ENCODE results near the gene EIF1AD.
"Not testable (repeated sequence)": the region's sequence is repeated elsewhere in the genome, so short reads cannot be mapped to it uniquely, and the experiment has no call there.

Gene EIF1AD

DNA sequence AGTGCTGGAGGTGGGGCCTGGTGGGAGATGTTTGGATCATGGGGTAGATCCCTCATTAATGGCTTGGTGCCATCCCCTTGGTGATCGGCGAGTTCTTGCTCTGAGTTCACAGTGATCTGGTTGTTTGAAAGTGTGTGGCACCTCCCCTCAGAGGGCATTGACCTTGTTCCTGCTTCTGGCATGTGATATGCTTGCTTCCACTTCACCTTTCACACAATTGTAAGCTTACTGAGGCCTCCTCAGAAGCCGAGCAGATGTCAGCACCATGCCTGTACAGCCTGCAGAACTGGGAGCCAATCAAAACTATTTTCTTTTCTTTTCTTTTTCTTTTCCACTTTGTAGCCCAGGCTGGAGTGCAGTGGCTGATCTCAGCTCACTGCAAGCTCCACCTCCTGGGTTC is 35.4 kb upstream of the EIF1AD start:
- Mint-ChIP-seq H3K9me3 (no peaks in the 10 kb centered on the region), H3K27me3 (peaks cover 9 to 39% of the 10 kb centered on the region in 2 donors), H3K4me1 (ENCODE audit: low read depth in 2 of 2) (no peaks in the 10 kb centered on the region), H3K36me3 (ENCODE audit: insufficient read depth) (no peaks in the 10 kb centered on the region), H3K27ac (no peak overlapping the region), H3K4me3 (no peak overlapping the region)
- no peak for DNase-seq
- no peak for ATAC-seq (replicated peaks)

DNA sequence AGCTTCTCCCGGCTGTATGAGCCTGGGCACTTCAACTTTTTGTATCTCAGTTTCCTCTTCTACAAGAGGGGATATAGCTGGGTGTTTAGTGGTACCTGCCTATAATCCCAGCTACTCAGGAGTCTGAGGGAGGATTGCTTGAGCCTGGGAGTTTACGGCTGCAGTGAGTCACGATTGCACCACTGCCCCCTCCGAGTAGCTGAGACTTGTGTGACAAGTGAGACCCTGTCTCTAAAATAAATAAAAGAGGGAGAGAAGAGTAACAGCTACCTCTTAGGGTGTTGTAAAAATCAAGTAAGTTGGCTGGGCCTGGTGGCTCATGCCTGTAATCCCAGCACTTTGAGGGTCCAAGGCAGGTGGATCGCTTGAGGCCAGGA is 34.4 kb upstream of the EIF1AD start:
- Mint-ChIP-seq H3K4me1 (ENCODE audit: low read depth in 2 of 2) (no peaks in the 10 kb centered on the region), H3K9me3 (no peaks in the 10 kb centered on the region), H3K36me3 (ENCODE audit: insufficient read depth) (peaks cover 2% of the 10 kb centered on the region), H3K4me3 (no peak overlapping the region), H3K27me3 (peaks cover 9 to 39% of the 10 kb centered on the region in 2 donors), H3K27ac (no peak overlapping the region)
- ATAC-seq (replicated peaks) (no peak), DNase-seq (no peak)

DNA sequence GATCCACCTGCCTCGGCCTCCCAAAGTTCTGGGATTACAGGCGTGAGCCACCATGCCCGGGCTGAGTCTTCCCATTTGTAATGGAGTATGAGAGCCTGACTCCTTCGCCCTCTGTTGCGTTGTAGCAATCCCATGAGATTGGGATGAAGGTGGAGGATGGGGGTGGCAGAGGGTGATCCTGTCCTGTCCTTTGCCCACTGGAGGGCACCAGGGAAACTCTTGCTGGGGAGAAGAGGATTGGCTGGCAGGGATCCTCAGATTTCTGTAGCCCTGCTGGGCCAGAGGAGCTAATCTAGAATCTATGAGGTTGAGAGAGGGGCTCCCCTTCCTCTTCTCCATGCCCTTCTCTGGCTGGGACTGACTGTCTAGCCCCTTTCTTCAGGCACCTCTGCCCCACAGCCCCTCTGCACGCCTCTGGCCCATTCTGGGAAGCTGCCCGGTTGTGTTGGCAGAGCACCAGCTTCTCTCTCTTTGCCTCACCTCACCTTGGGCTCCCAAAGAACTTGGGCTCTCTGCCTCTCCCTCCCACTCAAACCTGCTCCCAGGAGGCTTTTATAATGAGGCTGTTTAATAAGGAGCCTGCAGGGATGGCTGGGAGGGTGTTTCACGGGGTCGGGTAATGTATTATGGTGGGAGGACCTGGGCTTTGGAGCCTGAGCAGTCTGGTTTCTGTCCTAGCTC is 33.8 kb upstream of the EIF1AD start:
- no peak for ATAC-seq (replicated peaks)
- no peaks in the 10 kb centered on the region for H3K9me3 Mint-ChIP-seq
- H3K4me1 Mint-ChIP-seq (ENCODE audit: low read depth in 2 of 2) = no peaks in the 10 kb centered on the region
- H3K27ac Mint-ChIP-seq = no peak overlapping the region
- H3K27me3 Mint-ChIP-seq = peaks cover 9 to 39% of the 10 kb centered on the region in 2 donors
- peaks cover 2% of the 10 kb centered on the region for H3K36me3 Mint-ChIP-seq (ENCODE audit: insufficient read depth)
- no peak overlapping the region for H3K4me3 Mint-ChIP-seq
- no peak for DNase-seq

DNA sequence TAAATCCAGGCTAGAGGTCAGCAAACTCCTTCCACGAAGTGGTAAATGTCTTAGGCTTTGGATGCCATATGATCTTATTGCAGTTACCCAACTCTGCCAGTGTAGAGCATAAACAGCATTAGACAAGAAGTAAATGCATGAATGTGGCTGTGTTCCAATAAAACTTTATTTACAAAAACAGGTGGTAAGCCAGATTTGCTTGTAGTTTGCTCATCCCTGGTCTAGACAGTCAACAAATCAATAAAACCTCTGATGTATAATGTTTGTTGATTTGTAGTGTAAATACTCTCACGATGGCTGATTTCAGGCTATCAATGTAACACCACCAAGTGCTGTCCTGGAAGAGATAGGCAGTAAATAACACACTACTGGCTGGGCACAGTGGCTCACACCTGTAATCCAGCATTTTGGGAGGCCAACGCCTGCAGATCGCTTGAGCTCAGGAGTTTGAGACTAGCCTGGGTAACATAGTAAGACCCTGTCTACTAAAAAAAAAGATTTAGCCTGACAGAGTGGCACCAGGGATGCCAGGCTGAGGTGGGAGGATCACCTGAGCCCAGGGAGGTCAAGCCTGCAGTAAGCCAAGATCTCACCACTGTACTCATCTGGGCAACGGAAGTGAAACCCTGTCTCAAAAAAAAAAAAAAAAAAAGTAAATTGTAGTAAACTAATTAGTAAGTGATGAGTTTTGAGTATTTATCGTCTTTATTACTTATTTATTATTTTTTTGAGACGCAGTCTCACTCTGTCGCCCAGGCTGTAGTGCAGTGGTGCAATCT is 31.2 kb upstream of the EIF1AD start:
- H3K9me3 Mint-ChIP-seq = no peaks in the 10 kb centered on the region
- peaks cover 9 to 23% of the 10 kb centered on the region in 2 donors for H3K27me3 Mint-ChIP-seq
- no peaks in the 10 kb centered on the region for H3K4me1 Mint-ChIP-seq (ENCODE audit: low read depth in 2 of 2)
- H3K4me3 Mint-ChIP-seq = no peak overlapping the region
- no peak for DNase-seq
- no peak overlapping the region for H3K27ac Mint-ChIP-seq
- H3K36me3 Mint-ChIP-seq (ENCODE audit: insufficient read depth) = peaks cover 2% of the 10 kb centered on the region
- ATAC-seq (replicated peaks) = no peak

DNA sequence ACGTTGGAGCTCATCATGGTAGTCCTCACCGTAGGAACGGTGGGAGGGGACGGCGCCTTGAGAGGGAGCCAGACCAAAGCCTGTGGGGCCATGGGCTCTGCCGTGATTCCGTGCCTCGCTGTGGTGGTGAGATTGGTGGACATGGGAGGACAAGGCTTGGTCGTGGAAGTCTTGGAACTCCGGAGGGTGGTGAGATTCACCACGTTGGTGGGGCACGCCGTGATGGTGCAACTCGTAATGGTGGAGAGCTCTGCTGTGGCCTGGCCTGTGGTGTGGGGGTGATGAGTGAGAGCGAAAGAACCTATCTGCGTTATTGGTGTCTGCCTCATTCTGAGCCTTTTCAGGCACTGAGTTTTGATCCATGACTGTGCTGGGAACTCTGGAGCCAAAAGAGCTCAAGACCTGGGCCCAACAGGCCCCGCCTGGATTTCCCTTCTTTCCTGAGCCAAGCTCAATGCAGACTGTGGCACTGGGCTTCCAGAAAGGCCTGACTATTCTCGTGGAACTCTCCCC is 24.1 kb upstream of the EIF1AD start, which contains the start of gene CATSPER1:
Gene CATSPER1 (minus strand): TSS at position 463 of the 513 bp plus-strand sequence. CDS start 100 bp downstream, at position 363.
- Mint-ChIP-seq H3K9me3 (no peaks in the 10 kb centered on the region), H3K27ac (peak within 1 kb of the TSS in 1 of 2 donors; percentile 9), H3K27me3 (peaks cover 4 to 19% of the 10 kb centered on the region in 2 donors), H3K36me3 (ENCODE audit: insufficient read depth) (no peaks in the 10 kb centered on the region), H3K4me1 (ENCODE audit: low read depth in 2 of 2) (peaks cover 6% of the 10 kb centered on the region in 2 donors), H3K4me3 (no peak within 1 kb of the TSS)
- ATAC-seq (replicated peaks) (no peak), DNase-seq (no peak)

DNA sequence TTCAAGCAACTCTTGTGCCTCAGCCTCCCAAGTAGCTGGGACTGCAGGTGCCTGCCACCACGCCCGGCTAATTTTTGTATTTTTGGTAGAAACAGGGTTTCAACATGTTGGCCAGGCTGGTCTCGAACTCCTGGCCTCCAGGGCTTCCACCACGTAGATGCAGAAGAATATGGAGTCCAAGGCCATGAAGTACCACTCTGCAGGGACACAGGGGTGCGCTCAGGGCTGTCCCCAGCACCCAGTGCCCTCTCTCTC is 21.2 kb upstream of the EIF1AD start:
- not testable (repeated sequence) for H3K4me1 Mint-ChIP-seq (ENCODE audit: low read depth in 2 of 2); H3K4me3 Mint-ChIP-seq; H3K36me3 Mint-ChIP-seq (ENCODE audit: insufficient read depth); H3K9me3 Mint-ChIP-seq; ATAC-seq (replicated peaks); DNase-seq
- peaks cover 4 to 19% of the 10 kb centered on the region in 2 donors for H3K27me3 Mint-ChIP-seq
- H3K27ac Mint-ChIP-seq = peak overlapping the region in 1 of 2 donors; percentile 56

DNA sequence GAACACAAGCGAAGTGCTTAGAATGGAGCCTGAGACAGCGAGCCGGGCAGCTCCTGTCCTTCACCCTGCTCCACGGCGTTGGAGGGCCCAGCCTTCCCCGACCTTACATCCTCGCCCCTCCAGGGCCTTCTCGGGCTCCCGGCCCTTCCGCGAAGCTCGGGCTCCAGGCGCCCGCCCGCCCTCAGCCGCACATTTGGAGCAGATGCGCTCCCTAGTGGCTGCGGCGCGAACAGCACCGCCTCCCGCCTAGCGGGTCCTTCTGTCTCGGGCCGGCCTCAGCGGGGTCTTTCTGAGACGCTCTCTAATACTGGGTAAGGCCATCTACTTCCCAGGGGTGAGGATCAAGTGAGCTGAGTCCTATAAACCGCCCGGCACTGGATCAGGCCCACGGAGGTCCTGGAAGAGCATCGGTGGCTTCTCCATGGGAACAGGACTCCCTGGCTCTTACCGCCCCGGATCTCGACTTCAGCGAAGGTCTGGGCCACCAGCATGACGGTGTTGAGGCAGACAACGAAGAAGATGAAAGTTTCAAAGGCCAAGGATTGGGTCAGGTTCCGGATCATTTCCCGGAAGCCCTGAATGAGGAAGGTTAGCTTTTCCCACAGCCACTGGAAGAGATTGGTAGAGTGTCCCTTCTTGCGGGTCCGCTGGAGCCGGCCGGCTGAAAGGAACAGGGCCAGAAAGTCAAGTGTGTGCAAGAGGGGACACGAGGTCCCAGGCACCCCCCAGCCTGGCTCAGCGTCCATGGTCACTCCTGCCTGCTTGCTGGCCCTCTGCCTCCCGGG is 20.6 kb upstream of the EIF1AD start:
- peak overlapping the region; percentile 56 to 65 for H3K4me3 Mint-ChIP-seq
- peak; percentile 75 to 82 (median 82) for DNase-seq
- peak overlapping the region; percentile 35 to 56 for H3K27ac Mint-ChIP-seq
- no peaks in the 10 kb centered on the region for H3K36me3 Mint-ChIP-seq (ENCODE audit: insufficient read depth)
- peak; percentile 96 for ATAC-seq (replicated peaks)
- H3K27me3 Mint-ChIP-seq = peaks cover 4 to 19% of the 10 kb centered on the region in 2 donors
- peaks cover 6% of the 10 kb centered on the region in 2 donors for H3K4me1 Mint-ChIP-seq (ENCODE audit: low read depth in 2 of 2)
- no peaks in the 10 kb centered on the region for H3K9me3 Mint-ChIP-seq

DNA sequence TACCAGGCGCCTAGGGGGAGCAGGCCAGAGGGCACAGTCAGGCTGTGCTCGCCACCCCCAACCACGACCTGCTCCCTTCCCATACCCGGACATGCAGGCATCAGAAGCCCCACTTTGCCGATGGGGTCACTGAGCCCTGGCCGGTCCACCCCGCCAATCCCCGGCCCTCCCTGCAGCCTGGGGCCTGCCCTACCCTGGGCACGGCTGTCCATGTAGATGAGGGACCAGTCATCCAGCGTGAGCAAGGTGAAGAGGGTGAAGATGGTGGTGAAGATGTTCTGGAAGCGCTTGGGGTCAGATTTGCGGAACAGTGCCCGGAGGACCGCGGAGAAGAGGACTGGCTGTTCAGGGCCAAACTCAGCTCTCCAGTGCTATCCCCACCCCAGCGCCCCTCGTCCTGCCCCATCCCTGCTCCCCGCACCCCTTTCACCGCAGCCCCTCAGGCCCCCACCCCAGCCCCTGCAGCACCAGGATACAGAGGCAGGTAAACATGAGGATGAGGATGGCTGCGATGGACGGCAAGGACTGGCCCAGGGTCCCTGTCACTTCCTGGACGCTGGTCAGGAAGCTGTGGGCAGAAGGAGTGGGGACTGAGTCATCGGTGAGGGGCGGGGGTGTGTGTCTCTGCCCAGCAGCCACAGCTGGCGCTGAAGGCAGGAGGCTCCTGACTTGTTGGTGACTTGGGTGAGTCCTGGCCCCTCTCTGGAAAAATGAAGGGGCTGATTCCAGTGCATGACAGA is 18.8 kb upstream of the EIF1AD start:
- ATAC-seq (replicated peaks) (peak; percentile 38), DNase-seq (no peak)

DNA sequence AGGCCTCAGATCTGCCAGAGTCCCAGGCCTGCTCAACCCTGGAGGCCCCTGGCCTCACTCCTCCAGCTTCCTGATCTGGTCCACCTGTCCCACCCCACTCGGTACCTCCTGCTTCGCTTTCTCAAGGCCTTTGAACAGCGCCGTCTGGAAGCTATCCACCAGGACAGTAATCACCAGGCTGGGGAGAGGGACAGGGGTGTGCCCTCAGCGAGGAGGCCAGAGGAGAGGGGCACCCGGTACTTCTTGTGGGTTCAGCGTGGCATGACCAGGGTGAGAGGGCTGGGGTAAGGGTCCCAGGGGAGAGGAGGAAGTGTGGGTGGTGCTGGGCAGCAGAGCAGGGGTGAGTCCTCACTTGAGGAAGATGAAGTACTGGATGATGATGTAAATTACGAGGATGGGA is 18.3 kb upstream of the EIF1AD start:
- Mint-ChIP-seq H3K4me3 (peak overlapping the region in 1 of 2 donors; percentile 52), H3K36me3 (ENCODE audit: insufficient read depth) (no peaks in the 10 kb centered on the region), H3K4me1 (ENCODE audit: low read depth in 2 of 2) (peaks cover 6% of the 10 kb centered on the region in 2 donors), H3K9me3 (no peaks in the 10 kb centered on the region), H3K27ac (peak overlapping the region in 1 of 2 donors; percentile 58), H3K27me3 (peaks cover 4 to 19% of the 10 kb centered on the region in 2 donors)
- ATAC-seq (replicated peaks) (no peak), DNase-seq (no peak)

More for the DNA sequence above, 18.8 kb upstream of the EIF1AD start:
- Mint-ChIP-seq H3K27me3 (peaks cover 4 to 19% of the 10 kb centered on the region in 2 donors), H3K4me3 (peak overlapping the region in 1 of 2 donors; percentile 27), H3K9me3 (no peaks in the 10 kb centered on the region), H3K36me3 (ENCODE audit: insufficient read depth) (no peaks in the 10 kb centered on the region), H3K27ac (peak overlapping the region in 1 of 2 donors; percentile 58), H3K4me1 (ENCODE audit: low read depth in 2 of 2) (peaks cover 6% of the 10 kb centered on the region in 2 donors)

DNA sequence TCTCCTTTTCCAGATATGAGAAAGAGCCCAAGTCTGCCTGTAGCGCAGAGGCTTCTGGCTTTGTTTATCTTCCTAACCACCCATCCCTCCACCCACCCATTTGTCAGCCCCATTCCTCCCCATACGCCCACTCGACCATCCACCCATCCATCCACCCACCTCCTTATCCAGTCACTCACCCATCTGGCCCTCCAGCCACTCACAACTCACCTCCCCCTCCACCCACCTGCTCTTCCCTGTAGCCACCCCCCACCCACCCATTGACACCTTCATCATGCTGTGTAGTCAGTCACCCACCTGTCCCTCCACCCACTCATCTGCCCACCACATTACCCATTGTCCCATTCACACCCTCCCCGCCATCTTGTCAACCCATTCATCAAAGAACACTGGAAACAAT is 15.4 kb upstream of the EIF1AD start:
- Mint-ChIP-seq H3K27me3 (peaks cover 6 to 19% of the 10 kb centered on the region in 2 donors), H3K36me3 (ENCODE audit: insufficient read depth) (no peaks in the 10 kb centered on the region), H3K9me3 (no peaks in the 10 kb centered on the region), H3K4me3 (no peak overlapping the region), H3K27ac (no peak overlapping the region), H3K4me1 (ENCODE audit: low read depth in 2 of 2) (peaks cover under 1 to 2% of the 10 kb centered on the region in 2 donors)
- no peak for ATAC-seq (replicated peaks)
- no peak for DNase-seq

DNA sequence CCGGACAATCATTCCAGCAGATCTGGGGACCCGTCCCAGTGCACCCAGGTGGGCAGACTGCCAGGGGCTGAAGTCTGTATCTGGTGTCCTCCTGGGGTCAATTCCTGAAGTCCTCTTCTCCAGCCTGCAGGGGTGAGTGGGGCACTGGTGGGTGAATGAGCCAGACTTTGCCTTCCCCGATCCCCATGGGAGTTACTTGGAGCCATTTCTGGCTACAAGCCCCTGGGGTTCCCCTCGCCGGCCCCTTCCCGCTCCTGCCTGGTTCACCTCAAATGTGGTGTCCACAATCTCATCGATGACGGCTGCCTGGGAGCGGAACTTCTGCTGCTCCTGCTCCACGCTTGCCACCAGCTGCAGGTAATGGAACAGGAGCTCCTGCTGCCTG is 14.8 kb upstream of the EIF1AD start:
- Mint-ChIP-seq H3K27ac (no peak overlapping the region), H3K9me3 (no peaks in the 10 kb centered on the region), H3K36me3 (ENCODE audit: insufficient read depth) (no peaks in the 10 kb centered on the region), H3K27me3 (peaks cover 6 to 22% of the 10 kb centered on the region in 2 donors), H3K4me3 (no peak overlapping the region), H3K4me1 (ENCODE audit: low read depth in 2 of 2) (peaks cover 0 to 2% of the 10 kb centered on the region in 2 donors)
- DNase-seq (no peak), ATAC-seq (replicated peaks) (no peak)

DNA sequence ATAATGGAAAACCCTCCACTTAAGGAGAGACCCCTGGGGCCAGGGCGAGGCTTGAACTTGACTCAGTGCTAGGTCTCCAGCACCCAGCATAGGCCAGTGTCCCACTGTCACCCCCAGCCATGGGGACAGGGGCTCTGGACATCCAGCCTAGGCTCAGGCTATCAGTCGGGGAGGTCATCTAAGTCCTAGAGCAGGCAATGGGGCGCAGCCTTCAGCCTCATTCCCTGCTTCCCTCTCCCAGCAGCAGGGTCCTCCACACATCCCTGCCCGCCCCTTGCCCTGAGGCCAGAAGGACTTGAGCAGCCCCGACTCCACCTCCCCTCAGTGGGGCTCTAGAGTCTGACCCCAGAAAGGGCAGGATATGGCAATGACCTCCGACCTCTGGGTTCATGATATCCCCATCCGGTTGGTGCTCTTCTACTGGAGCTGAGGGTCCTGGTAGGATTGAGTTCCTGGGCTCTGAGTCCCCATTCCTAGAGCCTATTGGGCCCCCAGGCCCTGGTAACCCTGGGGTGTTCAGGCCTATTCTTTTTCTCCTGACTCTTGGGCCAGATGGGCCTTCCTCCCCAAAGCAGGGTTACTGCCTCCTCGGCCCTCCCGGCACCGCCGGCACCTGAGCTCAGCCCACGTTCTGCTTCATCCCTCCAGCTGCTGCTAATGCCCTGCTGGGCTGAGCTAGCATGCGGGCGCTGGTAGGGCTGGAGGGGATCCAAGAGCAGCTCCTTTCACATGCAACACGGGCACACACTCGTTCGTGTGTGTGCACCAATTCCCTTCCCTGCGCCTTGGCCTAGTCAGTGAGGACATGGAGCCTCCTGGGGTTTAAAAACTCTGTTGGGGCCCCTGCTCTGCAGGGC is 14.2 kb upstream of the EIF1AD start:
- H3K36me3 Mint-ChIP-seq (ENCODE audit: insufficient read depth) = no peaks in the 10 kb centered on the region
- no peak overlapping the region for H3K4me3 Mint-ChIP-seq
- no peaks in the 10 kb centered on the region for H3K9me3 Mint-ChIP-seq
- ATAC-seq (replicated peaks) = no peak
- no peak for DNase-seq
- H3K27ac Mint-ChIP-seq = no peak overlapping the region
- H3K27me3 Mint-ChIP-seq = peaks cover 6 to 22% of the 10 kb centered on the region in 2 donors
- H3K4me1 Mint-ChIP-seq (ENCODE audit: low read depth in 2 of 2) = peaks cover 0 to 1% of the 10 kb centered on the region in 2 donors

Data from effector memory CD8-positive, alpha-beta T cell (primary cell).